SK-N-SH (cell line): Measurements from ENCODE around the gene SPOCK3.

Source experiments
- NFIC ChIP-seq: IDR thresholded peaks from 2 replicates; pipeline ENCODE4 v1.4.0; 2012; ENCODE audit warnings: borderline replicate concordance
- SIN3A ChIP-seq: IDR thresholded peaks from 2 replicates; pipeline ENCODE4 v1.6.1; 2012; ENCODE audit warnings: low read depth, mild to moderate bottlenecking, low read length, moderate library complexity, borderline replicate concordance
- TAF1 ChIP-seq: IDR thresholded peaks from 2 replicates; pipeline ENCODE4 v1.6.1; 2012; ENCODE audit warnings: low read depth, mild to moderate bottlenecking, low read length, moderate library complexity, borderline replicate concordance
- TF ChIP-seq, protein P1 (sequence below): fragments of 200-600 bp; sonication (generic); IDR thresholded peaks from 2 replicates; pipeline ENCODE4 v1.6.1; 2017; ENCODE audit warnings: antibody characterized with exemption, mild to moderate bottlenecking, moderate library complexity

DNA sequence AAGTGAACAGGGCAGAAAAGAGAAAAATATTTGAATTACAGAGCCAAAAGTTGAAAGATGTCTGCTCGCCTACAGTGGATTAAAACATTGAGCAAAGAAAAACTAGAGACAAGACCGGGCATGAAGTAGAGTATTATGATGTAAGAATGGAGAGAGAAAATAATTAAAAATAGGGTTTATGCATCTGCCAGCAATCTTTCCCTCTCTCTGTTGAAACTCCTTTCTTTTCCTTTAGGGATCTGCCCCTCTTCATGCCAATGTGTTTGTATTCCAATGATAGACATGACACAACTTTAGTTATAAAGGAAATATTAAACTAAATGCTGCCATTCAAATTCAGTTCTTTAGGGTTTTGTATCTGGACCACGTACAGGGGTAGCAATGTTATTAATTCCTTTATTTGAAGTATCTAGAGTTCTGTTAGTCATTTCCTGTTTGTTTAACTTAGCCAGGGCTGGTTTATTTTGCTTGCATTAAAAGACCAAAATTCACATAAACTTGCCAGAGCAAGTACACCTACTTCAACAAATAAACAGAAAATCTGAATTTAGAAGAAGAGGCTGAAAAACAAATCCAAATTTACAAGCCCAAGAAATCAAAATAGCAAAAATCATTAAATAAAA, 202.6 kb downstream of the SPOCK3 start:
- TF ChIP-seq, protein P1, sequence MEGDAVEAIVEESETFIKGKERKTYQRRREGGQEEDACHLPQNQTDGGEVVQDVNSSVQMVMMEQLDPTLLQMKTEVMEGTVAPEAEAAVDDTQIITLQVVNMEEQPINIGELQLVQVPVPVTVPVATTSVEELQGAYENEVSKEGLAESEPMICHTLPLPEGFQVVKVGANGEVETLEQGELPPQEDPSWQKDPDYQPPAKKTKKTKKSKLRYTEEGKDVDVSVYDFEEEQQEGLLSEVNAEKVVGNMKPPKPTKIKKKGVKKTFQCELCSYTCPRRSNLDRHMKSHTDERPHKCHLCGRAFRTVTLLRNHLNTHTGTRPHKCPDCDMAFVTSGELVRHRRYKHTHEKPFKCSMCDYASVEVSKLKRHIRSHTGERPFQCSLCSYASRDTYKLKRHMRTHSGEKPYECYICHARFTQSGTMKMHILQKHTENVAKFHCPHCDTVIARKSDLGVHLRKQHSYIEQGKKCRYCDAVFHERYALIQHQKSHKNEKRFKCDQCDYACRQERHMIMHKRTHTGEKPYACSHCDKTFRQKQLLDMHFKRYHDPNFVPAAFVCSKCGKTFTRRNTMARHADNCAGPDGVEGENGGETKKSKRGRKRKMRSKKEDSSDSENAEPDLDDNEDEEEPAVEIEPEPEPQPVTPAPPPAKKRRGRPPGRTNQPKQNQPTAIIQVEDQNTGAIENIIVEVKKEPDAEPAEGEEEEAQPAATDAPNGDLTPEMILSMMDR, result no peak
- TF ChIP-seq NFIC (no peak), SIN3A (no peak), TAF1 (no peak)
